Thyroid gland (tissue), 4 donors: ENCODE results near the gene ST7.
A peak's percentile ranks its signal among the peaks of the same experiment; 100 is the strongest.

Source experiments
- CTCF ChIP-seq, 6 experiments: fragments of 200-600 bp in 3 of 6; fragments of 450-650 bp in 3 of 6; sonication (generic) in 3 of 6; IDR thresholded peaks; one replicate each; pipeline ENCODE4 v1.5.1; 2016 to 2019; ENCODE audit warnings: antibody characterized with exemption in 6 of 6, mild to moderate bottlenecking in 2 of 6, inconsistent platforms in 1 of 6, moderate library complexity in 1 of 6
- POLR2A ChIP-seq, 2 donors: fragments of 450-650 bp; IDR thresholded peaks; one replicate each; pipeline ENCODE4 v1.6.1; 2017; ENCODE audit warnings: antibody characterized with exemption in 2 of 2, mild to moderate bottlenecking in 2 of 2, moderate library complexity in 1 of 2

DNA sequence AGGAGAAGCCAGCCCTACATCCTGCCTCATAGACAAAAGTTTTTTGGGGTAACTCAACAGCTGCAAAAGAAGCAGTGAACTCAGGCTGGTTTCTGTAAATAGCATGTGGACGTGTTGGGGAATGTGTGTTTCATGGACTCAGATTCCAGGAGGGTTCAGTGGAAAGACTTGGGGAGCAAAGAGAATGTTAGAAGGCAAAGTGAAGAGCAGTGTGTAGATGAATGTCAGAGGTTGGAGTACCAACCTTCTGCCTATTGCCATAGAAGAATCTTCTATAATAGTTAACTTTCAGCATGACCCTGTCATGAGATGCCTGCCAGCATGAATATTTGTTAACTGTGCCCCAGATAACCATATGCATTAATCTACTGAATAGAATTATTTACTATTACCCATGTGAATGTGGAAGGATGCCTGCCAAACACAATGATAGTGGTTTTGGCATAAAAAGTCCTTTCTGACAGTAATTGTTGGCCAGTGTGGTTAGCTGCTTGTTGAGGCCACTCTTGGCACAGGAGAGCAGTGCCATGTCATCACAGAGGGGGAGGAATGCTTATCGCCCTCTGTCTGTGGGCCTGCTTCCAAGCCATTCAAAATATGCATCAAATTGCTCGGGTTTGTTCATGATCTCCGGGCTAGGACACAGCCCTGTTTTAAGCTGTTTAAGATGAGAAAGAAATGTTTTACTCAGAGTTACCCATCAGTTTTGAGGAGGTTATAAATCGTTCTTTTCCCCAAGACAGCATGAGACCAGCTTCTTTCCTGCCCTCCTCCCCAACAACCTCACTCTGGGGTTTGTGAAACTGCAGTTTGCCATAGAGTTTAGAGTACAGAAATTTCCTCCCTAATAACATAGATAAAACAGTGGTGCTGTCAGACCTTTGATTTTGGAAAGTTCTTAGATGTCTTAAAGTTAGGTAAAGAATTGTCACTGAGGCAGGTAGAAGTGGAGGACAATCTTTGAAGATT is 204.2 kb downstream of the ST7 start:
- TF ChIP-seq CTCF (IDR thresholded peaks at IDR 0.05) (peak in 3 of 6 experiments; percentile 30 to 35 (median 30)), POLR2A (IDR thresholded peaks at IDR 0.05) (no peak)
